ENCODE data around the gene RAF1. TPM values are rescaled to one million over a fixed set of nuclear protein-coding genes. Genes with fewer than 3 reads are reported as not detected.

The RAF1 gene
- total RNA-seq, 2 donors from 2014 or later, result 95.4 to 116 TPM

DNA sequence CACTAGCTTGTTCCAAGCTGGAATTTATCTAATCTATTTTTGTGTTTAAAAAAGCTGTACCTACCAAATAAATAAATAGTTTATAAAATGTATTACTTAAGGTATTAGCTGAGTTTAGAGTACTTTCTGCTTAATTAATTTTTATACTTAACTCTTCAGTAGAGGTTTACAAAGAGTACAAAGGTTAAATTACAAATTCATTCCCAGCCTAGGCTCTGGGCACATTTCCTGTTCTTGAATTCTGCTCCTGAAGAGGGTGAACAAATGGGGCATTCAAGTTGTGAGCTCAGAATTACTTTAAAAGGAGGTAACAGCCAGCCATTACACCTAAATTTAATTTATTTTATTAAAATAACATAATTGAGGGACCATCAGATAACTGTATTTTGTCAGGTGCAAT is 80.6 kb downstream of the RAF1 start:
- Mint-ChIP-seq H3K27me3 (ENCODE audit: insufficient read depth) (no peaks in the 10 kb centered on the region), H3K27ac (no peak overlapping the region), H3K4me3 (no peak overlapping the region), H3K9me3 (no peaks in the 10 kb centered on the region), H3K4me1 (no peaks in the 10 kb centered on the region), H3K36me3 (ENCODE audit: low read depth) (peaks cover 71% of the 10 kb centered on the region)
- Histone ChIP-seq H3K27ac (ENCODE audit: low read depth, low read length) (no peak overlapping the region), H3K4me1 (ENCODE audit: control insufficient read depth, insufficient read depth, low read length) (no peaks in the 10 kb centered on the region), H3K36me3 (ENCODE audit: control insufficient read depth, insufficient read depth, low read length) (peaks cover 92% of the 10 kb centered on the region), H3K9me3 (ENCODE audit: control insufficient read depth, low read length) (no peaks in the 10 kb centered on the region), H3K27me3 (ENCODE audit: control insufficient read depth, insufficient read depth, low read length, poor library complexity, severe bottlenecking) (no peaks in the 10 kb centered on the region), H3K9ac (ENCODE audit: extremely low read depth, low read length, poor library complexity, severe bottlenecking) (no peak overlapping the region), H3K4me3 (ENCODE audit: low read length) (no peak overlapping the region)
- TF ChIP-seq, protein P1, sequence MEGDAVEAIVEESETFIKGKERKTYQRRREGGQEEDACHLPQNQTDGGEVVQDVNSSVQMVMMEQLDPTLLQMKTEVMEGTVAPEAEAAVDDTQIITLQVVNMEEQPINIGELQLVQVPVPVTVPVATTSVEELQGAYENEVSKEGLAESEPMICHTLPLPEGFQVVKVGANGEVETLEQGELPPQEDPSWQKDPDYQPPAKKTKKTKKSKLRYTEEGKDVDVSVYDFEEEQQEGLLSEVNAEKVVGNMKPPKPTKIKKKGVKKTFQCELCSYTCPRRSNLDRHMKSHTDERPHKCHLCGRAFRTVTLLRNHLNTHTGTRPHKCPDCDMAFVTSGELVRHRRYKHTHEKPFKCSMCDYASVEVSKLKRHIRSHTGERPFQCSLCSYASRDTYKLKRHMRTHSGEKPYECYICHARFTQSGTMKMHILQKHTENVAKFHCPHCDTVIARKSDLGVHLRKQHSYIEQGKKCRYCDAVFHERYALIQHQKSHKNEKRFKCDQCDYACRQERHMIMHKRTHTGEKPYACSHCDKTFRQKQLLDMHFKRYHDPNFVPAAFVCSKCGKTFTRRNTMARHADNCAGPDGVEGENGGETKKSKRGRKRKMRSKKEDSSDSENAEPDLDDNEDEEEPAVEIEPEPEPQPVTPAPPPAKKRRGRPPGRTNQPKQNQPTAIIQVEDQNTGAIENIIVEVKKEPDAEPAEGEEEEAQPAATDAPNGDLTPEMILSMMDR (conservative IDR thresholded peaks at IDR 0.05), result no peak
- DNase-seq, result no peak

DNA sequence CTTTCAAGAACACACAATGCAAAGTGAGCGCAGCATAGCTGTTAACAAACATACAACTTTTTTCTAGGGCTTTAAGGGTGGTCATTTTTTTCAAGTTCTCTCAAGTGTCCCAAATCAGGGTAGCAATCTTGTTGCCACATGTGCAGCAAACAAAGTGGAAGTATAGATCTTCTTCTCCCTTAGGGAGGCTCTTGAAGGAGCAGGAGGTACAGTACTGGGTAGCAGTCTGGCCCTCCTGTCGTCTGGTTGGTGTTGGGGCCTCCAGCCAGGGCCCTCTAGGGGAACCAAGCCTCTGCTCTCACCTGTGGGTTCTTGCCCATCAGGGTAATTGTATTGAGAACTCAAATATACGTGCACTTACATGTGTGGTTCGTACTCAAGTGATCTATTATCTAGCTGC is 81.2 kb downstream of the RAF1 start:
- H3K36me3 ChIP-seq (ENCODE audit: control insufficient read depth, insufficient read depth, low read length), result peaks cover 92% of the 10 kb centered on the region
- no peak overlapping the region for H3K4me3 Mint-ChIP-seq
- no peaks in the 10 kb centered on the region for H3K27me3 Mint-ChIP-seq (ENCODE audit: insufficient read depth)
- H3K4me1 ChIP-seq (ENCODE audit: control insufficient read depth, insufficient read depth, low read length), result no peaks in the 10 kb centered on the region
- no peaks in the 10 kb centered on the region for H3K4me1 Mint-ChIP-seq
- TF ChIP-seq, protein P1 (conservative IDR thresholded peaks at IDR 0.05), result no peak
- peaks cover 70% of the 10 kb centered on the region for H3K36me3 Mint-ChIP-seq (ENCODE audit: low read depth)
- no peak for DNase-seq
- H3K27ac Mint-ChIP-seq, result no peak overlapping the region
- no peaks in the 10 kb centered on the region for H3K9me3 Mint-ChIP-seq
- H3K4me3 ChIP-seq (ENCODE audit: low read length), result no peak overlapping the region
- no peak overlapping the region for H3K27ac ChIP-seq (ENCODE audit: low read depth, low read length)
- WGBS, 2 experiments (ENCODE audit: insufficient coverage in 1 of 2, insufficient read length in 1 of 2), result 98 to 100% methylated on average over 3 to 4 of the region's 4 CpGs
- no peak overlapping the region for H3K9ac ChIP-seq (ENCODE audit: extremely low read depth, low read length, poor library complexity, severe bottlenecking)
- no peaks in the 10 kb centered on the region for H3K9me3 ChIP-seq (ENCODE audit: control insufficient read depth, low read length)
- H3K27me3 ChIP-seq (ENCODE audit: control insufficient read depth, insufficient read depth, low read length, poor library complexity, severe bottlenecking), result no peaks in the 10 kb centered on the region

DNA sequence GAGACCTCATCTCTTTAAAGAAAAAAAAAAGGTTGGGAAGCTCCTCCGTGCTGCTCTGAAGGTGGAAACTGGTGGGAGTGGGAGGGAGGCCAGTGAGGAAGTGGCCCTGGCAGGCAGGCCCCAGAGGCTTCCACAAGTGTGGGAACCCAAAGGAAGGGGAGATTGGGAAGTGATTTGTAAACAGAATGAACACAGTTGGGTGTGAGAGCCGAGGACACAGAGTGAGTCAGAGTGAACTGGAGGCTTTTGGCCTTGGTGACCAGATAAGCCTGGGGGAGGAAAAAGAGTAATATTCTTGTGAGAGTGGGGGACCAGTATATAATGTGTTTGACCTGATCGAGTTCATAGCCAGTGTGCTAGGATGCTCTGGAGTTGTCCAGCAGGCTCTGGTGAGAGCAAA is 84.0 kb downstream of the RAF1 start:
- TF ChIP-seq, protein P1 (conservative IDR thresholded peaks at IDR 0.05), result no peak
- H3K4me3 Mint-ChIP-seq, result no peak overlapping the region

More for the DNA sequence above, 84.0 kb downstream of the RAF1 start:
- H3K9ac ChIP-seq (ENCODE audit: extremely low read depth, low read length, poor library complexity, severe bottlenecking), result no peak overlapping the region
- H3K4me1 ChIP-seq (ENCODE audit: control insufficient read depth, insufficient read depth, low read length), result no peaks in the 10 kb centered on the region
- Mint-ChIP-seq H3K36me3 (ENCODE audit: low read depth) (peaks cover 77% of the 10 kb centered on the region), H3K27ac (no peak overlapping the region), H3K9me3 (no peaks in the 10 kb centered on the region), H3K27me3 (ENCODE audit: insufficient read depth) (no peaks in the 10 kb centered on the region), H3K4me1 (no peaks in the 10 kb centered on the region)
- no peak overlapping the region for H3K4me3 ChIP-seq (ENCODE audit: low read length)
- H3K27me3 ChIP-seq (ENCODE audit: control insufficient read depth, insufficient read depth, low read length, poor library complexity, severe bottlenecking), result no peaks in the 10 kb centered on the region
- H3K9me3 ChIP-seq (ENCODE audit: control insufficient read depth, low read length), result no peaks in the 10 kb centered on the region
- H3K36me3 ChIP-seq (ENCODE audit: control insufficient read depth, insufficient read depth, low read length), result peaks cover 83% of the 10 kb centered on the region
- no peak for DNase-seq
- 90 to 96% methylated on average over 3 of the region's 3 CpGs for WGBS, 2 experiments (ENCODE audit: insufficient coverage in 1 of 2, insufficient read length in 1 of 2)
- H3K27ac ChIP-seq (ENCODE audit: low read depth, low read length), result peak overlapping the region; percentile 49

Data from endodermal cell (in vitro differentiated cells).